Measurements from ENCODE around the gene WWP2.

Gene WWP2

GRCh38 chr16:69889295-69889964 lies 127.3 kb downstream of the WWP2 start:
- no peak overlapping the region for H4K8ac ChIP-seq (ENCODE audit: low read depth, low read length)
- WGBS (ENCODE audit: extremely low coverage, insufficient coverage, low lambda C conversion rate), result no CpG with 5 or more reads among the region's 7 CpGs
- H2AK5ac ChIP-seq (ENCODE audit: low read length), result no peak overlapping the region
- no peak overlapping the region for H2BK120ac ChIP-seq (ENCODE audit: low read depth, low read length)
- H3K56ac ChIP-seq (ENCODE audit: low read length), result no peak overlapping the region
- H3K4me3 ChIP-seq (ENCODE audit: low read length), result no peak overlapping the region
- no peak overlapping the region for H3K4me2 ChIP-seq (ENCODE audit: low read length)
- no peak overlapping the region for H3K27ac ChIP-seq (ENCODE audit: low read depth, low read length)
- no peak overlapping the region for H4K5ac ChIP-seq (ENCODE audit: low read length)
- no peak overlapping the region for H3K9ac ChIP-seq (ENCODE audit: low read length)
- H3K4me1 ChIP-seq (ENCODE audit: control insufficient read depth, low read depth, low read length), result peaks cover 3% of the 10 kb centered on the region
- H3K23ac ChIP-seq (ENCODE audit: low read length), result no peak overlapping the region
- no peak overlapping the region for H2BK5ac ChIP-seq (ENCODE audit: low read length)
- no peak overlapping the region for H3K18ac ChIP-seq (ENCODE audit: low read length)
- H3K27me3 ChIP-seq (ENCODE audit: insufficient read depth, low read length, poor library complexity), result no peaks in the 10 kb centered on the region
- no peak overlapping the region for H2BK15ac ChIP-seq (replicated peaks; ENCODE audit: low read depth)
- H3K4ac ChIP-seq (ENCODE audit: low read depth, low read length), result no peak overlapping the region
- H3K79me1 ChIP-seq (ENCODE audit: low read length), result no peaks in the 10 kb centered on the region
- H3K36me3 ChIP-seq (ENCODE audit: control insufficient read depth, insufficient read depth, low read length), result no peaks in the 10 kb centered on the region
- H3K79me2 ChIP-seq (ENCODE audit: control insufficient read depth, insufficient read depth, low read length), result no peaks in the 10 kb centered on the region
- DNase-seq, result peak; percentile 39

DNA sequence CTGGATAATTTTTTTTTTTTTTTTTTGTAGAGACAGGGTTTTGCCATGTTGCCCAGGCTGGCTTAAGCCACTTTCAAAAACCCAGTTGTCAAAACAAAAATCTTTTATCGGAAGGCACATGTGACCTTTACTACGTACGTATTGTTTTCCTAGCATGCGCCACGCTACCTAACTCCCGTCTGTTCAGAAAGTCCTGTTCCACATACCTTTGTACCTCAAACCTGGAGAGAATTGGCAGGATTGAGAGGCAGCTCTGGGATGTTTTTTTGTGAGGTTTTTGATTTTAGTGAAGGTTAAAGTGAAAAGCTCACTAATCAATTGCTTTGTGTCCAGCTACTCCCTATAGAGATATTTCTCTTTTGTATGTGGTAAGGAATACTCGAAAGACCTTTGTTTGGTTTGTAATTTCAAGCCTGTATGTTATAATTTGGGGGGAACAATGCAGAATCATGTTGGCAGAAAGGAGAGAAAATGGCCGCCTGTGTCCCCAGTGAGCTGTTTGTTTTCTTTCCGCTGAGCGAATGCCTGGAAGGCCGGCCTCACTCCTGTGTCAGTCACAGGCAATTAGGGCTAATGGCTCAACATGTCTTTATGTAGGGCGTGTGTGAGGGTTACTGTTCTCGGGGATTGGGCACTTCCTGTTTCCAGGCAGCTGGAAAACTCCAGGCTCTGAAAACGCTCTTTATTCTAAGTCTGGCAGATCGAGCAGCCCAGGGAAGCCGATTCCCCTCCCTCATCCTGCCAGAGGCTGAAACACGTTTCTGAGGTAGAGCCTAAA lies 128.2 kb downstream of the WWP2 start:
- no peaks in the 10 kb centered on the region for H3K79me2 ChIP-seq (ENCODE audit: control insufficient read depth, insufficient read depth, low read length)
- peak; percentile 92 for DNase-seq
- no peak overlapping the region for H3K18ac ChIP-seq (ENCODE audit: low read length)
- peak overlapping the region; percentile 54 for H3K27ac ChIP-seq (ENCODE audit: low read depth, low read length)
- H4K8ac ChIP-seq (ENCODE audit: low read depth, low read length), result no peak overlapping the region
- WGBS (ENCODE audit: extremely low coverage, insufficient coverage, low lambda C conversion rate), result no CpG with 5 or more reads among the region's 17 CpGs
- no peak overlapping the region for H2BK15ac ChIP-seq (replicated peaks; ENCODE audit: low read depth)
- H3K27me3 ChIP-seq (ENCODE audit: insufficient read depth, low read length, poor library complexity), result no peaks in the 10 kb centered on the region
- no peak overlapping the region for H4K5ac ChIP-seq (ENCODE audit: low read length)
- H3K4me3 ChIP-seq (ENCODE audit: low read length), result no peak overlapping the region
- H3K4me2 ChIP-seq (ENCODE audit: low read length), result no peak overlapping the region
- H2BK120ac ChIP-seq (ENCODE audit: low read depth, low read length), result no peak overlapping the region
- H2BK5ac ChIP-seq (ENCODE audit: low read length), result no peak overlapping the region
- H3K4me1 ChIP-seq (ENCODE audit: control insufficient read depth, low read depth, low read length), result peaks cover 3% of the 10 kb centered on the region
- H3K79me1 ChIP-seq (ENCODE audit: low read length), result no peaks in the 10 kb centered on the region
- H3K36me3 ChIP-seq (ENCODE audit: control insufficient read depth, insufficient read depth, low read length), result no peaks in the 10 kb centered on the region
- no peak overlapping the region for H3K23ac ChIP-seq (ENCODE audit: low read length)
- H3K9ac ChIP-seq (ENCODE audit: low read length), result no peak overlapping the region
- peak overlapping the region; percentile 75 for H3K56ac ChIP-seq (ENCODE audit: low read length)
- no peak overlapping the region for H2AK5ac ChIP-seq (ENCODE audit: low read length)
- H3K4ac ChIP-seq (ENCODE audit: low read depth, low read length), result no peak overlapping the region

- WGBS (ENCODE audit: extremely low coverage, insufficient coverage, low lambda C conversion rate), result no CpG with 5 or more reads among the region's 8 CpGs
- no peak overlapping the region for H2AK5ac ChIP-seq (ENCODE audit: low read length)
- H3K27ac ChIP-seq (ENCODE audit: low read depth, low read length), result peak overlapping the region; percentile 54
These were observed 128.8 kb downstream of the WWP2 start for GRCh38 chr16:69890892-69891282.

DNA sequence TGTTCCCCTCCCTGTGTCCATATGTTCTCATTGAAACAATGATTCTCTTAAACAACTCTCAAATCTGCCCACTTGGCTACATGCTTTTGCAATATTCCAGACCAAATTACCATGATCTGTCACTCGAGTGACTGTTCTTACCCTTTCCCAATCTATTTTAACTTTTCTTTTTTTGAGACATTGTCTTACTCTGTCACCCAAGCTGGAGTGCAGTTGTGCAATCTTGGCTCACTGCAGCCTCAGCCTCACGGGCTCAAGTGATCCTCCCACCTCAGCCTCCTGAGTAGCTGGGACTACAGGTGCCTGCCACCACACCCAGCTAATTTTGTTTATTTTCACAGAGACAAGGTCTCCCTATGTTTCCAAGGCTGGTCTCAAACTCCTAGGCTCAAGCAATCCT lies 130.2 kb downstream of the WWP2 start:
- Histone ChIP-seq H3K23ac (ENCODE audit: low read length) (no peak overlapping the region), H2BK120ac (ENCODE audit: low read depth, low read length) (no peak overlapping the region), H3K4me3 (ENCODE audit: low read length) (no peak overlapping the region), H3K56ac (ENCODE audit: low read length) (no peak overlapping the region), H3K79me2 (ENCODE audit: control insufficient read depth, insufficient read depth, low read length) (no peaks in the 10 kb centered on the region), H2BK5ac (ENCODE audit: low read length) (no peak overlapping the region), H3K27ac (ENCODE audit: low read depth, low read length) (no peak overlapping the region), H2BK15ac (replicated peaks; ENCODE audit: low read depth) (no peak overlapping the region), H3K36me3 (ENCODE audit: control insufficient read depth, insufficient read depth, low read length) (no peaks in the 10 kb centered on the region), H4K5ac (ENCODE audit: low read length) (no peak overlapping the region), H3K27me3 (ENCODE audit: insufficient read depth, low read length, poor library complexity) (no peaks in the 10 kb centered on the region), H3K4me2 (ENCODE audit: low read length) (no peak overlapping the region), H4K8ac (ENCODE audit: low read depth, low read length) (no peak overlapping the region), H3K4ac (ENCODE audit: low read depth, low read length) (no peak overlapping the region), H3K4me1 (ENCODE audit: control insufficient read depth, low read depth, low read length) (peaks cover 3% of the 10 kb centered on the region), H2AK5ac (ENCODE audit: low read length) (no peak overlapping the region), H3K79me1 (ENCODE audit: low read length) (no peaks in the 10 kb centered on the region), H3K18ac (ENCODE audit: low read length) (no peak overlapping the region), H3K9ac (ENCODE audit: low read length) (no peak overlapping the region)
- WGBS (ENCODE audit: extremely low coverage, insufficient coverage, low lambda C conversion rate), result no CpG with 5 or more reads among the region's 2 CpGs
- no peak for DNase-seq

More at GRCh38 chr16:69890892-69891282, 128.8 kb downstream of the WWP2 start:
- Histone ChIP-seq H3K9ac (ENCODE audit: low read length) (no peak overlapping the region), H3K4ac (ENCODE audit: low read depth, low read length) (no peak overlapping the region), H3K4me2 (ENCODE audit: low read length) (no peak overlapping the region), H3K56ac (ENCODE audit: low read length) (peak overlapping the region; percentile 36), H4K8ac (ENCODE audit: low read depth, low read length) (no peak overlapping the region), H4K5ac (ENCODE audit: low read length) (no peak overlapping the region), H3K23ac (ENCODE audit: low read length) (no peak overlapping the region), H3K79me1 (ENCODE audit: low read length) (no peaks in the 10 kb centered on the region), H3K36me3 (ENCODE audit: control insufficient read depth, insufficient read depth, low read length) (no peaks in the 10 kb centered on the region), H3K4me3 (ENCODE audit: low read length) (no peak overlapping the region), H3K79me2 (ENCODE audit: control insufficient read depth, insufficient read depth, low read length) (no peaks in the 10 kb centered on the region), H3K4me1 (ENCODE audit: control insufficient read depth, low read depth, low read length) (peaks cover 3% of the 10 kb centered on the region), H2BK15ac (replicated peaks; ENCODE audit: low read depth) (no peak overlapping the region), H2BK120ac (ENCODE audit: low read depth, low read length) (no peak overlapping the region), H3K27me3 (ENCODE audit: insufficient read depth, low read length, poor library complexity) (no peaks in the 10 kb centered on the region), H2BK5ac (ENCODE audit: low read length) (no peak overlapping the region), H3K18ac (ENCODE audit: low read length) (no peak overlapping the region)
- no peak for DNase-seq

- no peak overlapping the region for H3K27ac ChIP-seq (ENCODE audit: low read depth, low read length)
- no peak overlapping the region for H3K4me3 ChIP-seq (ENCODE audit: low read length)
- no peaks in the 10 kb centered on the region for H3K79me1 ChIP-seq (ENCODE audit: low read length)
- H3K9ac ChIP-seq (ENCODE audit: low read length), result no peak overlapping the region
- H3K4ac ChIP-seq (ENCODE audit: low read depth, low read length), result no peak overlapping the region
- no peaks in the 10 kb centered on the region for H3K79me2 ChIP-seq (ENCODE audit: control insufficient read depth, insufficient read depth, low read length)
- no peak overlapping the region for H3K4me2 ChIP-seq (ENCODE audit: low read length)
- no peak overlapping the region for H3K23ac ChIP-seq (ENCODE audit: low read length)
- H3K36me3 ChIP-seq (ENCODE audit: control insufficient read depth, insufficient read depth, low read length), result no peaks in the 10 kb centered on the region
- H3K27me3 ChIP-seq (ENCODE audit: insufficient read depth, low read length, poor library complexity), result no peaks in the 10 kb centered on the region
- no peak overlapping the region for H3K18ac ChIP-seq (ENCODE audit: low read length)
- no peak for DNase-seq
- no peak overlapping the region for H4K5ac ChIP-seq (ENCODE audit: low read length)
- H3K4me1 ChIP-seq (ENCODE audit: control insufficient read depth, low read depth, low read length), result peaks cover 3% of the 10 kb centered on the region
- H3K56ac ChIP-seq (ENCODE audit: low read length), result no peak overlapping the region
- H2BK5ac ChIP-seq (ENCODE audit: low read length), result no peak overlapping the region
- no peak overlapping the region for H2BK120ac ChIP-seq (ENCODE audit: low read depth, low read length)
- H4K8ac ChIP-seq (ENCODE audit: low read depth, low read length), result no peak overlapping the region
- no peak overlapping the region for H2BK15ac ChIP-seq (replicated peaks; ENCODE audit: low read depth)
- WGBS (ENCODE audit: extremely low coverage, insufficient coverage, low lambda C conversion rate), result no CpG with 5 or more reads among the region's 2 CpGs
- no peak overlapping the region for H2AK5ac ChIP-seq (ENCODE audit: low read length)
These were observed 131.0 kb downstream of the WWP2 start for GRCh38 chr16:69893106-69893505.
